ENCODE measurements around the gene TAF5.
"Not testable (repeated sequence)": the region's sequence is repeated elsewhere in the genome, so short reads cannot be mapped to it uniquely, and the experiment has no call there.

TAF5 gene

DNA sequence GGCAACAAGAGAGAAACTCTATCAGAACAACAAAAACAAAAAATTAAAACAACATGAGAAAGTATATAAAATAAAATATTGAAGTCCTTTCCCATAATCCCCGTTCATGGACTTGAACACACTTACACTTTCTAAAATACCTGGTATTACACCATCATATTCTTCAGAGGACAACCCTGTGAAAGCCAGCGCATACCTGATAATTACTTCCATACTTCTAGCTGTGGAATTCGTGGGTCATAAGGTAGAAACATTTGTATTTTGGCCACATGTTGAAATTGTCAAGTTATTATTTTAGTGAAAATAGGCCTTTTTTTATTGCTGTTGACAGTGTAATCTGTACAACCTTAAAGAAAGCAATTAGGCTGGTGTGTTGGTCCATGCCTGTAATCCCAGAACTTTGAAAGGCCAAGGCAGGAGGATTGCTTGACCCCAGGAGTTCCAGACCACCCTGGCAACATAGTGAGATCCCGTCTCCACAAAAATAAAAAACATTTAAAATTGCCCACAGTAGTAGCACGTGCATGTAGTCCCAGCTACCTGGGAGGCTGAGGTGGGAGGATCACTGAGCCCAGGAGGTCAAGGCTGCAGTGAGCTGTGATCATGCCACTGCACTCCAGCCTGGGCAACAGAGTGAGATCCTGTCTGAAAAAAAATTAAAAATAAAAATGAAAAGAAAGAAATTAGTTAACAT lies 11.7 kb upstream of the TAF5 start:
- Histone ChIP-seq H3K27me3 (ENCODE audit: control insufficient read depth in 2 of 2, insufficient read depth in 2 of 2, low read length in 2 of 2) (no peaks in the 10 kb centered on the region), H3K9ac (ENCODE audit: low read depth in 1 of 2, low read length in 2 of 2) (no peak overlapping the region), H3K4me1 (ENCODE audit: control insufficient read depth in 2 of 2, insufficient read depth in 2 of 2, low read length in 2 of 2) (peaks cover 0 to 3% of the 10 kb centered on the region in 2 donors), H3K27ac (ENCODE audit: low read depth in 2 of 2, low read length in 2 of 2) (no peak overlapping the region), H3K4me3 (ENCODE audit: low read length in 2 of 2) (no peak overlapping the region), H3K9me3 (ENCODE audit: control insufficient read depth in 2 of 2, low read length in 2 of 2) (no peaks in the 10 kb centered on the region), H3K36me3 (ENCODE audit: control insufficient read depth in 2 of 2, insufficient read depth in 2 of 2, low read length in 2 of 2) (no peaks in the 10 kb centered on the region)

DNA sequence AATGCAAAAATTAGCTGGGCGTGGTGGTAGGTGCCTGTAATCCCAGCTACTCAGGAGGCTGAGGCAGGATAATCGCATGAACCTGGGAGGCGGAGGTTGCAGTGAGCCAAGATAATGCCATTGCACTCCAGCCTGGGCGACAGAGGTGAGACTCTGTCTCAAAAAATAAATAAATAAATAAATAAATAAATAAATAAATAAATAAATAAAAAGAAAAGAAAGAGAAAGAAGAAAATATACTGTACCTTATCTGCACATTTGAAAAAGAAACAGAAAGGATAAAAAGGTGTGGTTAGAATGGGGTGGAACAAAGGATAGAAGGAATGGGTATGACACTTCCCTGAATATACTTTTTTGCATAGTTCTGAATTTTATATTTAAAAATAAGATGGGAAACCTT lies 8.3 kb upstream of the TAF5 start:
- not testable (repeated sequence) for H3K4me3 ChIP-seq (ENCODE audit: low read length in 2 of 2); H3K9me3 ChIP-seq (ENCODE audit: control insufficient read depth in 2 of 2, low read length in 2 of 2); H3K36me3 ChIP-seq (ENCODE audit: control insufficient read depth in 2 of 2, insufficient read depth in 2 of 2, low read length in 2 of 2); H3K4me1 ChIP-seq (ENCODE audit: control insufficient read depth in 2 of 2, insufficient read depth in 2 of 2, low read length in 2 of 2); H3K27me3 ChIP-seq (ENCODE audit: control insufficient read depth in 2 of 2, insufficient read depth in 2 of 2, low read length in 2 of 2); H3K27ac ChIP-seq (ENCODE audit: low read depth in 2 of 2, low read length in 2 of 2); H3K9ac ChIP-seq (ENCODE audit: low read depth in 1 of 2, low read length in 2 of 2)

DNA sequence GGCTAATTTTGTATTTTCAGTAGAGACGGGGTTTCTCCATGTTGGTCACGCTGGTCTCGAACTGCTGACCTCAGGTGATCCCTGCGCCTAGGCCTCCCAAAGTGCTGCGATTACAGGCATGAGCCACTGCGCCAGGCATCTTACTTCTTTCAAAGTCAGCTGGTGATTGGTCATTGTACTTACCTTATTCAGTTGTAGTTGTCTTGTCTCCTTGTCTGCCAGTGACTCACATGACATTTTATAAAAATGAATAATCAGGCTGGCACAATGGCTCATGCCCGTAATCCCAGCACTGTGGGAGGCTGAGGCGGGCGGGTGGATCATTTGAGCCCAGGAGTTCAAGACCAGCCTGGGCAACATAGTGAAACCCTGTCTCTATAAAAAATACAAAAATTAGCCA lies 7.0 kb upstream of the TAF5 start:
- not testable (repeated sequence) for H3K4me3 ChIP-seq (ENCODE audit: low read length in 2 of 2); H3K9me3 ChIP-seq (ENCODE audit: control insufficient read depth in 2 of 2, low read length in 2 of 2); H3K27ac ChIP-seq (ENCODE audit: low read depth in 2 of 2, low read length in 2 of 2); H3K9ac ChIP-seq (ENCODE audit: low read depth in 1 of 2, low read length in 2 of 2); H3K4me1 ChIP-seq (ENCODE audit: control insufficient read depth in 2 of 2, insufficient read depth in 2 of 2, low read length in 2 of 2); H3K27me3 ChIP-seq (ENCODE audit: control insufficient read depth in 2 of 2, insufficient read depth in 2 of 2, low read length in 2 of 2); H3K36me3 ChIP-seq (ENCODE audit: control insufficient read depth in 2 of 2, insufficient read depth in 2 of 2, low read length in 2 of 2)

DNA sequence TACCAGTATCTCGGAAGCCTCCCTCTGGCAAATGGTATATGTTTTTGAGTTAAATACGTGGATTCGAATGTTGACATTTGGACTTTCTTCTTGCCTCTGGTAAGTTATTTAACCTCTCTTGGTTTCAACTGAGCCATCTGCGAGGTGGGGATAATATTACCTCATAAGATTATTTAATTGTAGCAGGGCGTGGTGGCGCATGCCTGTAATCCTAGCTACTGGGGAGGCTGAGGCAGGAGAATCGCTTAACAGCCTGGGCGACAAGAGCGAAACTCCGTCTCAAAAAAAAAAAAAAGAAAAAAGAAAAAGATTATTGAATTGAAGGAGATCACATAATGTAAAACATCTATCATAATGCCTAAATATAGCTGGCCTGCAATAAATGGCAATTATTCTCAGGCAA lies 396 bp upstream of the TAF5 start:
- H3K36me3 ChIP-seq (ENCODE audit: control insufficient read depth in 2 of 2, insufficient read depth in 2 of 2, low read length in 2 of 2) = no peaks in the 10 kb centered on the region
- peak overlapping the region; percentile 76 to 89 for H3K9ac ChIP-seq (ENCODE audit: low read depth in 1 of 2, low read length in 2 of 2)
- no peaks in the 10 kb centered on the region for H3K27me3 ChIP-seq (ENCODE audit: control insufficient read depth in 2 of 2, insufficient read depth in 2 of 2, low read length in 2 of 2)
- H3K4me3 ChIP-seq (ENCODE audit: low read length in 2 of 2) = peak overlapping the region; percentile 90 to 95
- peaks cover 2 to 14% of the 10 kb centered on the region in 2 donors for H3K4me1 ChIP-seq (ENCODE audit: control insufficient read depth in 2 of 2, insufficient read depth in 2 of 2, low read length in 2 of 2)
- H3K9me3 ChIP-seq (ENCODE audit: control insufficient read depth in 2 of 2, low read length in 2 of 2) = no peaks in the 10 kb centered on the region
- H3K27ac ChIP-seq (ENCODE audit: low read depth in 2 of 2, low read length in 2 of 2) = peak overlapping the region; percentile 91

DNA sequence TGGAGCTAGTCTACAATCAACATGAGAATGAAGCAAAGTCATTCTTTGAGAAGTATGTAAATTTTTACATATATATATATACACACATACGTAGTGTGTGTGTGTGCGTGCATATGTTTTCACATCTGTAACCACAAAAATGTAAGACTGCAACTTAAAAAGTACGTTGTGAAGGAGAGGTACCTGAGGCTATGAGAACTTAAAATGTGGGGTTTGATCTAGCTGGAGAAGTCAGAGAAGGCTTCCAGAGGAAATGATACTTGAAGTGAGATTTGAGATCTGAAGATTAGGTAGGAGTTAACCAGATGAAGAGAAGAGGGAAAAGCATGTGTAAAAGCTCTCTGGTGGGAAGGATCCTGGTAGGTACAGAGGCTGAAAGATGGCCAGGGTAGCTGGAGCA lies 5.8 kb downstream of the TAF5 start:
- Histone ChIP-seq H3K4me1 (ENCODE audit: control insufficient read depth in 2 of 2, insufficient read depth in 2 of 2, low read length in 2 of 2) (peaks cover 6 to 21% of the 10 kb centered on the region in 2 donors), H3K36me3 (ENCODE audit: control insufficient read depth in 2 of 2, insufficient read depth in 2 of 2, low read length in 2 of 2) (peaks cover 11 to 22% of the 10 kb centered on the region in 2 donors), H3K9ac (ENCODE audit: low read depth in 1 of 2, low read length in 2 of 2) (no peak overlapping the region), H3K27ac (ENCODE audit: low read depth in 2 of 2, low read length in 2 of 2) (peak overlapping the region; percentile 58 to 86), H3K9me3 (ENCODE audit: control insufficient read depth in 2 of 2, low read length in 2 of 2) (no peaks in the 10 kb centered on the region), H3K27me3 (ENCODE audit: control insufficient read depth in 2 of 2, insufficient read depth in 2 of 2, low read length in 2 of 2) (no peaks in the 10 kb centered on the region), H3K4me3 (ENCODE audit: low read length in 2 of 2) (no peak overlapping the region)

DNA sequence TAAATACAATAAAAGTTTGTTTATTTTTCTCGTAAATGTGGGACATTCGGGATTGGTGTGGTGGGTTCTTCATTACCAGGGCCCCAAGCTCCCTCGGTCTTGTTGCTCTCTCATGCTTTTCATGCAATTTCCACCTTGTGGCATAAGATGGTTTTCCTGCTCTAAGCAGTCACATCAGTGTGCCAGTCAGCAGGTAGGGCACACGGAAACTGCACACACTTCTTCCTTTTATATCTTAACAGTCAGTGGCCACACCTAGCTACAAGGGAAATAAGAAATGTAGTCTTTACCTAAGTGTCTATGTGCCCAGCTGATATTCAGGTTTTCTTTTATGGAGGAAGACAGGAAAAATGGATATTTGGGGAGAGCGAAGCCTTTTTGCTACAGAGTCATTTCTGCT lies 6.5 kb downstream of the TAF5 start:
- Histone ChIP-seq H3K9me3 (ENCODE audit: control insufficient read depth in 2 of 2, low read length in 2 of 2) (no peaks in the 10 kb centered on the region), H3K4me3 (ENCODE audit: low read length in 2 of 2) (peak overlapping the region in 1 of 2 donors; percentile 0), H3K27ac (ENCODE audit: low read depth in 2 of 2, low read length in 2 of 2) (peak overlapping the region; percentile 72 to 86), H3K9ac (ENCODE audit: low read depth in 1 of 2, low read length in 2 of 2) (peak overlapping the region in 1 of 2 donors; percentile 18), H3K36me3 (ENCODE audit: control insufficient read depth in 2 of 2, insufficient read depth in 2 of 2, low read length in 2 of 2) (peaks cover 12 to 26% of the 10 kb centered on the region in 2 donors), H3K27me3 (ENCODE audit: control insufficient read depth in 2 of 2, insufficient read depth in 2 of 2, low read length in 2 of 2) (no peaks in the 10 kb centered on the region), H3K4me1 (ENCODE audit: control insufficient read depth in 2 of 2, insufficient read depth in 2 of 2, low read length in 2 of 2) (peaks cover 6 to 17% of the 10 kb centered on the region in 2 donors)

DNA sequence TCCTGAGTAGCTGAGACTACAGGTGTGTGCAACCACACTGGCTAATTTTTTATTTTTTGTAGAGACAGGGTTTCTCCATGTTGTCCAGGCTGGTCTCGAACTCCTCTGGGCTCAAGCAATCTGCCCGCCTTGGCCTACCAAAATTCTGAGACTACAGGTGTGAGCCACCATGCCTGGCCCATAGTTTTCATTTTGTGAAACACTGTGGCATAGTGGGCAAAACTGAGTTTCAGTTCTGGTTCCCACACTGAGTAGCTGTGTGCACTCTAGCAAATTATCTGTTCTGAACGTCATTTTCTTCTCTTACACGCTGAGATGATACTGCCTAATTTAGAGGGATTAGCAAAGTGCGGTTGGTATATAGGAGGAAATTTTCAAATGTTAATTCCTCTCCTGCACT lies 15.0 kb downstream of the TAF5 start:
- H3K9me3 ChIP-seq (ENCODE audit: control insufficient read depth in 2 of 2, low read length in 2 of 2) = no peaks in the 10 kb centered on the region
- H3K36me3 ChIP-seq (ENCODE audit: control insufficient read depth in 2 of 2, insufficient read depth in 2 of 2, low read length in 2 of 2) = peaks cover 13 to 36% of the 10 kb centered on the region in 2 donors
- no peaks in the 10 kb centered on the region for H3K27me3 ChIP-seq (ENCODE audit: control insufficient read depth in 2 of 2, insufficient read depth in 2 of 2, low read length in 2 of 2)
- no peaks in the 10 kb centered on the region for H3K4me1 ChIP-seq (ENCODE audit: control insufficient read depth in 2 of 2, insufficient read depth in 2 of 2, low read length in 2 of 2)
- no peak overlapping the region for H3K27ac ChIP-seq (ENCODE audit: low read depth in 2 of 2, low read length in 2 of 2)
- H3K9ac ChIP-seq (ENCODE audit: low read depth in 1 of 2, low read length in 2 of 2) = no peak overlapping the region
- H3K4me3 ChIP-seq (ENCODE audit: low read length in 2 of 2) = no peak overlapping the region

DNA sequence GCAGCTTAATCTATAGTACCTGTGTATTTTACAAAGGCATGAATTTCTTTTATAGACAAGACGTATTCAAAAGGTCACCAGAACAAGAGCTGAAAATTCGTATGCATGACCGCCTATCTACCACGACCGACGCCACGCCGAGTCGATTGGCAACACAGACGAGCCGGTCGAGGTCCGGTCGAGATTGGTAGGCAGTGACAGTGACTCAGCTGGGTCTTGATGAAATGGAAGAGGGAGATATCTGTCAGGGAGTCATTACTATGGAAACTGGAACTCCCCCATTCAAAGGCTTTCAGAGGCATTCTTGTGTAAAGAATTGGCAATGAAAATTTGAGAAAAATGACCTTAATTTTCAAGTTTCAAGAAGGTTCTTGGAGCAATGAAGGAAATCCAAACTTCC lies 26.4 kb downstream of the TAF5 start:
- Histone ChIP-seq H3K4me1 (ENCODE audit: control insufficient read depth in 2 of 2, insufficient read depth in 2 of 2, low read length in 2 of 2) (peaks cover 21 to 22% of the 10 kb centered on the region in 2 donors), H3K9me3 (ENCODE audit: control insufficient read depth in 2 of 2, low read length in 2 of 2) (no peaks in the 10 kb centered on the region), H3K27ac (ENCODE audit: low read depth in 2 of 2, low read length in 2 of 2) (no peak overlapping the region), H3K27me3 (ENCODE audit: control insufficient read depth in 2 of 2, insufficient read depth in 2 of 2, low read length in 2 of 2) (no peaks in the 10 kb centered on the region), H3K36me3 (ENCODE audit: control insufficient read depth in 2 of 2, insufficient read depth in 2 of 2, low read length in 2 of 2) (peaks cover 4 to 28% of the 10 kb centered on the region in 2 donors), H3K4me3 (ENCODE audit: low read length in 2 of 2) (peak overlapping the region in 1 of 2 donors; percentile 7), H3K9ac (ENCODE audit: low read depth in 1 of 2, low read length in 2 of 2) (no peak overlapping the region)

DNA sequence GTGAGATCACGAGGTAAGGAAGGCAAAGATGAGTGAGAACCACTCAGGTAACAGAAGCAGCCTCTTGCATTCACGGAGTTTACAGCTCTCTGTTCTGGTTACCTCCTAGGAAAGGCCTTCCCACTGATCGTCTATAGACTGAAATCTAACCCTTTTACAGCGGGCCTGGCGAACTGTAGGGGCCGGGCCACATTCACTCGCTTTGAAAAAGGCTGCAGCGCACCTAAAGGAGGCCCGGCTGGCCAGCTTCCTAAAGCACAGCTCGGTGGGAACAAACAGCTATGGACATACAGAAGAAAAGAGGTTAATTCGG lies 27.9 kb downstream of the TAF5 start:
- Histone ChIP-seq H3K9ac (ENCODE audit: low read depth in 1 of 2, low read length in 2 of 2) (peak overlapping the region; percentile 93 to 99), H3K9me3 (ENCODE audit: control insufficient read depth in 2 of 2, low read length in 2 of 2) (no peaks in the 10 kb centered on the region)

DNA sequence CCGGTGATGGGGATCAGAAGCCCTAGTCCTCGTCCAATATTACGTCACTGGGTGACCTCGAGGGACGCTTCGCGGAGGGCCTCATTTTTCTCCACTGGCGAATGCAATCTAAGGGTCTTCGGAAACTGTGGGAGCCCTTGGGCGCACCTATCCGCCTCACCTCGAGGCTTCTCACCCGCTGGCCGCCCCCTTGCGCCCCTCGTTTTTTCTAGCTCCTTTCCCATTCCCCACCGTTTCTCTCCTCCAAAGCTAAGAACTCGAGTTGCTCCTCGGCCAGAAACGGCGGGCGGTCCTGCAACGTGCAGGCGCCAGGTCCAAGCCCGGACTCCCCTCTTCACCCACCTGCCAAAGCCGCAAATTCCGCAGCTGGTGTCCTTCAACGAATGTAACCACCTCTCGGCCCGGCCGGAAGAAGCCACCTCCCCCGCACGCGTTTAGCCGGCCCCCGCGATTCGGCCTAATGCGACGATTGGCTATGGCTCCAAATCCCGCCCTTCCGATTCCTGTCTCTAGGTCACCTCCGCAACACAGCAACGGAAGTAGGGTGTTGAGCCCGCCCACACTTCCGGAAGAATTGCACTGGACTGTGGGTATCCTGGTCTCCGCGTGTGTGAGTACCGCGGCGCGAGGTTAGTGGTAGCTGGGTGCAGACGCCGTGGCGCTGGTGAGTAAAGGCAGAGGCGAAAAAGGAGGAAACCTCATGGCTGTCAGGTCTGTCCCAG lies 28.5 kb downstream of the TAF5 start, which contains the start of the genes ATP5MK and PDCD11:
TSS of gene ATP5MK (minus strand) at position 409 of the 722 bp plus-strand sequence. CDS start 4,018 bp downstream, outside the sequence.
TSS of gene PDCD11 (plus strand) at position 560 of the 722 bp plus-strand sequence. CDS start 1,801 bp downstream, outside the sequence.
- Histone ChIP-seq H3K9ac (ENCODE audit: low read depth in 1 of 2, low read length in 2 of 2) (peak within 1 kb of the TSS; percentile 93 to 99), H3K27ac (ENCODE audit: low read depth in 2 of 2, low read length in 2 of 2) (peak within 1 kb of the TSS; percentile 81 to 86), H3K36me3 (ENCODE audit: control insufficient read depth in 2 of 2, insufficient read depth in 2 of 2, low read length in 2 of 2) (peaks cover 10 to 30% of the 10 kb centered on the region in 2 donors), H3K9me3 (ENCODE audit: control insufficient read depth in 2 of 2, low read length in 2 of 2) (no peaks in the 10 kb centered on the region), H3K4me3 (ENCODE audit: low read length in 2 of 2) (peak within 1 kb of the TSS; percentile 91 to 99), H3K4me1 (ENCODE audit: control insufficient read depth in 2 of 2, insufficient read depth in 2 of 2, low read length in 2 of 2) (peaks cover 21 to 22% of the 10 kb centered on the region in 2 donors), H3K27me3 (ENCODE audit: control insufficient read depth in 2 of 2, insufficient read depth in 2 of 2, low read length in 2 of 2) (no peaks in the 10 kb centered on the region)

More for the DNA sequence above, 27.9 kb downstream of the TAF5 start:
- Histone ChIP-seq H3K4me1 (ENCODE audit: control insufficient read depth in 2 of 2, insufficient read depth in 2 of 2, low read length in 2 of 2) (peaks cover 21 to 22% of the 10 kb centered on the region in 2 donors), H3K27ac (ENCODE audit: low read depth in 2 of 2, low read length in 2 of 2) (peak overlapping the region; percentile 81 to 86), H3K4me3 (ENCODE audit: low read length in 2 of 2) (peak overlapping the region; percentile 91 to 99), H3K27me3 (ENCODE audit: control insufficient read depth in 2 of 2, insufficient read depth in 2 of 2, low read length in 2 of 2) (no peaks in the 10 kb centered on the region), H3K36me3 (ENCODE audit: control insufficient read depth in 2 of 2, insufficient read depth in 2 of 2, low read length in 2 of 2) (peaks cover 9 to 32% of the 10 kb centered on the region in 2 donors)
